H9 (cell line): Measurements from ENCODE around the gene TTC9B. TPM values are rescaled to one million over a fixed set of nuclear protein-coding genes. Genes with fewer than 3 reads are reported as not detected.

ENCODE experiments used
- DNase-seq: peaks from one replicate; pipeline ENCODE4 v3.0.0-alpha.2; 2017
- H2AFZ ChIP-seq: one replicate; pipeline ENCODE4 v1.6.1; 2013; ENCODE audit warnings: mild to moderate bottlenecking, low read length, control low read depth, moderate library complexity
- H2AK5ac ChIP-seq: 2 replicates; pipeline ENCODE4 v1.6.1; 2013; ENCODE audit warnings: low read length, control low read depth, mixed read lengths; ENCODE audit not compliant: insufficient read length
- H2BK120ac ChIP-seq: one replicate; pipeline ENCODE4 v1.6.1; 2013; ENCODE audit warnings: low read depth, mild to moderate bottlenecking, low read length, control low read depth, inconsistent platforms; ENCODE audit not compliant: poor library complexity, severe bottlenecking
- H2BK12ac ChIP-seq: 2 replicates; pipeline ENCODE4 v1.6.1; 2013; ENCODE audit warnings: low read length, control low read depth, mixed read lengths, low read depth; ENCODE audit not compliant: insufficient read length
- H2BK15ac ChIP-seq: 2 replicates; pipeline ENCODE4 v1.6.1; 2013; ENCODE audit warnings: low read depth, low read length, control low read depth
- H2BK20ac ChIP-seq: one replicate; pipeline ENCODE4 v1.6.1; 2013; ENCODE audit warnings: low read depth, mild to moderate bottlenecking, low read length, control low read depth, inconsistent platforms; ENCODE audit not compliant: poor library complexity, severe bottlenecking
- H2BK5ac ChIP-seq: 2 replicates; pipeline ENCODE4 v1.6.1; 2013; ENCODE audit warnings: low read length, control low read depth, mixed read lengths; ENCODE audit not compliant: insufficient read length
- H3K14ac ChIP-seq: 2 replicates; pipeline ENCODE4 v1.6.1; 2013; ENCODE audit warnings: low read length, control low read depth; ENCODE audit not compliant: insufficient read depth
- H3K18ac ChIP-seq: 2 replicates; pipeline ENCODE4 v1.6.1; 2013; ENCODE audit warnings: low read depth, mild to moderate bottlenecking, mixed read lengths, low read length, control low read depth; ENCODE audit not compliant: insufficient read length
- H3K23ac ChIP-seq: 2 replicates; pipeline ENCODE4 v1.6.1; 2013; ENCODE audit warnings: low read length, control low read depth, mixed read lengths, low read depth; ENCODE audit not compliant: insufficient read length
- H3K23me2 ChIP-seq: 2 replicates; pipeline ENCODE4 v1.6.1; 2013; ENCODE audit warnings: low read depth, mild to moderate bottlenecking, mixed read lengths, low read length, control low read depth; ENCODE audit not compliant: insufficient read length, poor library complexity, severe bottlenecking
- H3K27ac ChIP-seq: 2 replicates; pipeline ENCODE4 v1.5.1; 2013; ENCODE audit warnings: low read length, control low read depth, mixed read lengths, low read depth; ENCODE audit not compliant: insufficient read length
- H3K27me3 ChIP-seq: 2 replicates; pipeline ENCODE4 v1.6.1; 2013; ENCODE audit warnings: low read length, control low read depth, inconsistent platforms; ENCODE audit not compliant: insufficient read depth
- H3K4ac ChIP-seq: 2 replicates; pipeline ENCODE4 v1.6.1; 2013; ENCODE audit warnings: low read depth, mild to moderate bottlenecking, control low read depth, inconsistent platforms, low read length, moderate library complexity
- H3K4me1 ChIP-seq: 2 replicates; pipeline ENCODE4 v1.6.1; 2013; ENCODE audit warnings: low read length, control low read depth, inconsistent platforms; ENCODE audit not compliant: insufficient read depth
- H3K4me2 ChIP-seq: 2 replicates; pipeline ENCODE4 v1.6.1; 2013; ENCODE audit warnings: low read length, control low read depth, mixed read lengths; ENCODE audit not compliant: insufficient read length, insufficient read depth
- H3K56ac ChIP-seq: 2 replicates; pipeline ENCODE4 v1.6.1; 2013; ENCODE audit warnings: low read depth, mild to moderate bottlenecking, mixed read lengths, low read length, control low read depth; ENCODE audit not compliant: insufficient read length
- H3K79me1 ChIP-seq: 2 replicates; pipeline ENCODE4 v1.6.1; 2013; ENCODE audit warnings: low read depth, mild to moderate bottlenecking, moderate library complexity, low read length, control low read depth, inconsistent platforms; ENCODE audit not compliant: insufficient read depth, poor library complexity, severe bottlenecking
- H3K79me2 ChIP-seq: 2 replicates; pipeline ENCODE4 v1.6.1; 2013; ENCODE audit warnings: low read length, control low read depth, inconsistent platforms; ENCODE audit not compliant: insufficient read depth
- H3K9ac ChIP-seq: 2 replicates; pipeline ENCODE4 v1.6.1; 2013; ENCODE audit warnings: low read length, control low read depth, mixed read lengths; ENCODE audit not compliant: insufficient read length; ENCODE audit errors: extremely low read depth
- H3K9me3 ChIP-seq: one replicate; pipeline ENCODE4 v1.6.1; 2013; ENCODE audit warnings: low read depth, low read length, inconsistent platforms; ENCODE audit not compliant: control insufficient read depth
- H3T11ph ChIP-seq: one replicate; pipeline ENCODE4 v1.6.1; 2013; ENCODE audit warnings: mild to moderate bottlenecking, low read length, control low read depth, inconsistent platforms
- H4K20me1 ChIP-seq: one replicate; pipeline ENCODE4 v1.6.1; 2013; ENCODE audit not compliant: control insufficient read depth, insufficient read length, insufficient read depth
- H4K5ac ChIP-seq: 2 replicates; pipeline ENCODE4 v1.6.1; 2013; ENCODE audit warnings: low read depth, mild to moderate bottlenecking, mixed read lengths, low read length, control low read depth; ENCODE audit not compliant: insufficient read length
- H4K8ac ChIP-seq: replicated peaks from 2 replicates; pipeline ENCODE4 v1.6.1; 2013; ENCODE audit warnings: low read length, control low read depth, mixed read lengths, low read depth; ENCODE audit not compliant: insufficient read length
- H4K91ac ChIP-seq: 2 replicates; pipeline ENCODE4 v1.6.1; 2013; ENCODE audit warnings: low read depth, mild to moderate bottlenecking, moderate library complexity, mixed read lengths, low read length, control low read depth; ENCODE audit not compliant: insufficient read length
- H3K27ac Mint-ChIP-seq, 3 experiments: 2 replicates in 2 of 3; 3 replicates in 1 of 3; pipeline ENCODE4 v1.8.0; 2020 to 2021; ENCODE audit warnings: mixed read lengths in 3 of 3, mild to moderate bottlenecking in 1 of 3, moderate library complexity in 1 of 3
- H3K27me3 Mint-ChIP-seq: 2 replicates; pipeline ENCODE4 v1.8.0; 2021; ENCODE audit warnings: low read depth, mild to moderate bottlenecking, moderate library complexity, mixed read lengths
- H3K36me3 Mint-ChIP-seq, 3 experiments: 2 replicates in 2 of 3; 3 replicates in 1 of 3; pipeline ENCODE4 v1.8.0; 2020 to 2021; ENCODE audit warnings: low read depth in 3 of 3, mixed read lengths in 3 of 3; ENCODE audit not compliant: insufficient read depth in 1 of 3
- H3K4me1 Mint-ChIP-seq, 2 experiments: 2 replicates each; pipeline ENCODE4 v1.8.0; 2020; ENCODE audit warnings: mixed read lengths in 2 of 2
- H3K4me3 Mint-ChIP-seq, 2 experiments: 2 replicates in 1 of 2; 3 replicates in 1 of 2; pipeline ENCODE4 v1.8.0; 2020 to 2021; ENCODE audit warnings: mild to moderate bottlenecking in 2 of 2, mixed read lengths in 2 of 2, moderate library complexity in 1 of 2
- H3K9me3 Mint-ChIP-seq, 2 experiments: 2 replicates in 1 of 2; 3 replicates in 1 of 2; pipeline ENCODE4 v1.8.0; 2020; ENCODE audit warnings: mild to moderate bottlenecking in 2 of 2, mixed read lengths in 2 of 2, moderate library complexity in 1 of 2
- CTCF ChIP-seq: fragments of 200-600 bp; sonication (generic); conservative IDR thresholded peaks from 3 replicates; pipeline ENCODE4 v1.8.0; 2021; ENCODE audit warnings: antibody characterized with exemption, mild to moderate bottlenecking
- WGBS: extraction: QIAGEN DNeasy Blood & Tissue Kit; methylation state at CpG from one replicate; pipeline ENCODE4 v1.1.7; 2013; ENCODE audit warnings: missing lambda C conversion rate, low lambda C conversion rate, mixed read lengths; ENCODE audit not compliant: insufficient read length; ENCODE audit errors: extremely low coverage; 5-methylcytosine and 5-hydroxymethylcytosine counted together
- total RNA-seq: library from RNA; stranded (reverse); gene quantifications from 2 replicates; pipeline ENCODE4 v1.2.1, GENCODE V29; 2021

TTC9B gene
- total RNA-seq, 1 experiment from 2014 or later, result 0.15 TPM

DNA sequence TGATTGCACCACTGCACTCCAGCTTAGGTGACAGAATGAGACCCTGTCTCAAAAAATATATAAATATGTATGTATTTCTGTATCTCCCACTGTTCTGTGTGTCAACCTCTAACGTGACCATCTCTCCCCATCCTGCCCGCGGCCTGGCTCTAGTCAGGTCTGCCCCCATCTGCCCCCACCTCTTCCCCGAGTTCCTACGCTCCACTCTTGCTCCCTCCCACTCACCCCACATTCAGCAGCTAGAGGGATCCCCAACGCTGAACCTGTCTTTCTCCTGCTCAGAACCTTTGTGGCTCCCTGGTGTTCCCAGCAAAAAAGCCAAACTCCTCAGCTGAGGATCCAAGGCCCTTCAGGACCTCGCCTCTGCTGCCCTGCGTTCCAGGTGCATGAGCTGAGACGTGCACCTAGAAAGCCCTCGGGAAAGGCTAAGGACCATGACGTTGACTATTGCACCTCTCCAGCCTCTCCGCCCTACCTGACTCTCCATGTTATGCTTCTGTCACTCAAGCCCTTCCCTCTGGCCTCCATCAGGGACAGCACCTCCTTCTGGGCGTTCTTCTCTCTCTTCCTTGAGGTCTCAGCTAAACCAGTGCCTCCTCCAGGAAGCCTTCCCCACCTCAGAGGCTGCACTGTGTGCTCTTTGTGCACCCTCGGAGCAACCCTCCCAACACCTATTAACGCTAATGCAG is 48.9 kb upstream of the TTC9B start:
- no peak overlapping the region for H4K5ac ChIP-seq
- peak; percentile 32; the same call in 2 of the 3 replicates for TF ChIP-seq CTCF

More for the DNA sequence above, 48.9 kb upstream of the TTC9B start:
- H4K8ac ChIP-seq, result no peak overlapping the region
- no peak overlapping the region for H3K23ac ChIP-seq
- H3K79me1 ChIP-seq, result no peaks in the 10 kb centered on the region
- H2BK12ac ChIP-seq, result no peak overlapping the region
- H3K27ac ChIP-seq, result no peak overlapping the region
- no peak overlapping the region for H3K4me2 ChIP-seq
- no peaks in the 10 kb centered on the region for H3K4me1 ChIP-seq
- H2BK15ac ChIP-seq, result no peak overlapping the region
- H4K91ac ChIP-seq, result no peak overlapping the region
- H3K27me3 ChIP-seq, result no peaks in the 10 kb centered on the region
- Mint-ChIP-seq H3K4me3 (no peak overlapping the region), H3K36me3 (peaks cover 17 to 33% (median 31%) of the 10 kb centered on the region in 3 experiments; a peak in 6 of 7 replicates), H3K4me1 (peaks cover 34 to 37% of the 10 kb centered on the region in 2 experiments), H3K27ac (peak overlapping the region; percentile 31 to 61 (median 37); a peak in 6 of 7 replicates), H3K27me3 (no peaks in the 10 kb centered on the region; the same call in 1 of the 2 replicates), H3K9me3 (no peaks in the 10 kb centered on the region)
- H3K9me3 ChIP-seq, result no peaks in the 10 kb centered on the region
- H3K18ac ChIP-seq, result no peak overlapping the region
- H3K14ac ChIP-seq, result no peak overlapping the region
- no peak overlapping the region for H3K4ac ChIP-seq
- no peak overlapping the region for H2BK5ac ChIP-seq
- H3K9ac ChIP-seq, result no peak overlapping the region
- no peak overlapping the region for H2AK5ac ChIP-seq
- H4K20me1 ChIP-seq, result peaks cover 2% of the 10 kb centered on the region
- H2BK120ac ChIP-seq, result no peak overlapping the region
- no peaks in the 10 kb centered on the region; the same call in 1 of the 2 replicates for H3K79me2 ChIP-seq
- no peak overlapping the region for H2AFZ ChIP-seq
- DNase-seq, result no peak
- H3K23me2 ChIP-seq, result no peaks in the 10 kb centered on the region
- WGBS, result no CpG with 5 or more reads among the region's 15 CpGs
- H2BK20ac ChIP-seq, result no peak overlapping the region
- no peak overlapping the region for H3T11ph ChIP-seq
- H3K56ac ChIP-seq, result no peak overlapping the region
